Transverse colon (tissue), 4 donors: ENCODE data around the gene PLA2G2E. TPM values are rescaled to one million over a fixed set of nuclear protein-coding genes. Genes with fewer than 3 reads are reported as not detected.

Experiments used
- DNase-seq: peaks from one replicate; pipeline ENCODE4 v3.0.0-alpha.2; 2019
- H3K27ac ChIP-seq, 4 donors: fragments of 200-600 bp; sonication (generic); 2 replicates each; pipeline ENCODE4 v1.5.1; 2016 to 2018; ENCODE audit warnings: inconsistent platforms in 4 of 4
- H3K27me3 ChIP-seq: fragments of 200-600 bp; sonication (generic); 2 replicates; pipeline ENCODE4 v1.5.1; 2017; ENCODE audit warnings: inconsistent platforms
- H3K36me3 ChIP-seq, 4 donors: fragments of 200-600 bp; sonication (generic); 2 replicates each; pipeline ENCODE4 v1.5.1; 2017 to 2019; ENCODE audit warnings: inconsistent platforms in 4 of 4
- H3K4me1 ChIP-seq, 4 donors: fragments of 200-600 bp; sonication (generic); 2 replicates each; pipeline ENCODE4 v1.5.1; 2017 to 2020; ENCODE audit warnings: inconsistent platforms in 4 of 4
- H3K4me3 ChIP-seq, 4 donors: fragments of 200-600 bp; sonication (generic); 1 replicate in 1 of 4; 2 replicates in 3 of 4; pipeline versions ENCODE4 v1.5.1 to v1.6.1; 2017 to 2019; ENCODE audit warnings: inconsistent platforms in 4 of 4
- H3K9me3 ChIP-seq, 2 donors: fragments of 200-600 bp; sonication (generic); 2 replicates each; pipeline ENCODE4 v1.5.1; 2017 to 2019; ENCODE audit warnings: inconsistent platforms in 2 of 2
- EP300 ChIP-seq: sonication (generic); formaldehyde crosslinking; IDR thresholded peaks from one replicate; pipeline ENCODE4 v1.6.1; 2017; ENCODE audit warnings: antibody characterized with exemption, low read depth
- POLR2A ChIP-seq: fragments of 450-650 bp; IDR thresholded peaks from one replicate; pipeline ENCODE4 v1.6.1; 2016; ENCODE audit warnings: antibody characterized with exemption, mild to moderate bottlenecking, moderate library complexity
- POLR2AphosphoS5 ChIP-seq, 3 donors: sonication (generic); formaldehyde crosslinking; IDR thresholded peaks; one replicate each; pipeline ENCODE4 v1.6.1; 2016; ENCODE audit warnings: antibody characterized with exemption in 3 of 3
- WGBS, 2 donors: methylation state at CpG; one replicate each; pipeline ENCODE4 v1.1.5; 2018; ENCODE audit warnings: low coverage in 1 of 2; 5-methylcytosine and 5-hydroxymethylcytosine counted together
- in situ Hi-C, 4 donors: fragments of 200-750 bp; cut with MboI; loops; one replicate each; pipeline versions ENCODE4 v1.15.0 to v1.15.1; 2017; ENCODE audit warnings: low sequenced_read_pairs in 3 of 4, low pct_ligation_motif_present in 1 of 4, low pct_unique_long_range_greater_than_20kb in 1 of 4
- intact Hi-C: fragments of 100-400 bp; cut with DNase I; formaldehyde crosslinking; loops from one replicate; pipeline ENCODE4 v1.15.1; 2023; ENCODE audit warnings: low total_unique reads
- total RNA-seq, 4 donors: library from RNA; depleted of rRNA; stranded (reverse); fragments of >200 nt; gene quantifications; one replicate each; pipeline ENCODE4 v1.1.0, GENCODE V29; 2016
- TF ChIP-seq, protein P1 (sequence below), 5 experiments: fragments of 200-600 bp in 3 of 5; fragments of 450-650 bp in 2 of 5; sonication (generic) in 3 of 5; IDR thresholded peaks; 1 replicate in 2 of 5; 2 replicates in 3 of 5; pipeline ENCODE4 v1.5.1; 2016 to 2017; ENCODE audit warnings: antibody characterized with exemption in 5 of 5, inconsistent platforms in 3 of 5, mild to moderate bottlenecking in 2 of 5, moderate library complexity in 1 of 5

Gene PLA2G2E
- total RNA-seq, 4 donors from 2014 or later = not detected

DNA sequence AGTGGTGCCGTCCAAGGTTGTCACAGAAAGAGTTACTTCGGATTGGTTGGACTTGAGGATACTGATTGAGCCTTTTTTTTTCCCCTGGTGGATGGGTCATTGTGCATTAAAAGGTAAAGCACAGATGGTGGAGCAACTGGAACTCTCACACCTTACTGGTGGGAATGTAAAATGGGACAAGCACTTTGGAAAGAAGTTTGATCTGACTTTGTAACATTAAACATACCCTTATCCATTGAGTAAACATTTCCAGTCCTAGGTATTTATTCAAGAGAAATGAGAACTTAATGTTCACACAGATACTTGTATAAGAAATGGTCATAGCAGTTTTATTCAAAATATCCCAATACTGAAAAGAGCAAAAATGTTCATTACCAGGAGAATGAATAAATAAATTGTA lies 41.1 kb upstream of the PLA2G2E start:
- TF ChIP-seq EP300 (no peak), POLR2AphosphoS5 (IDR thresholded peaks at IDR 0.05) (no peak), POLR2A (no peak)
- TF ChIP-seq, protein P1, sequence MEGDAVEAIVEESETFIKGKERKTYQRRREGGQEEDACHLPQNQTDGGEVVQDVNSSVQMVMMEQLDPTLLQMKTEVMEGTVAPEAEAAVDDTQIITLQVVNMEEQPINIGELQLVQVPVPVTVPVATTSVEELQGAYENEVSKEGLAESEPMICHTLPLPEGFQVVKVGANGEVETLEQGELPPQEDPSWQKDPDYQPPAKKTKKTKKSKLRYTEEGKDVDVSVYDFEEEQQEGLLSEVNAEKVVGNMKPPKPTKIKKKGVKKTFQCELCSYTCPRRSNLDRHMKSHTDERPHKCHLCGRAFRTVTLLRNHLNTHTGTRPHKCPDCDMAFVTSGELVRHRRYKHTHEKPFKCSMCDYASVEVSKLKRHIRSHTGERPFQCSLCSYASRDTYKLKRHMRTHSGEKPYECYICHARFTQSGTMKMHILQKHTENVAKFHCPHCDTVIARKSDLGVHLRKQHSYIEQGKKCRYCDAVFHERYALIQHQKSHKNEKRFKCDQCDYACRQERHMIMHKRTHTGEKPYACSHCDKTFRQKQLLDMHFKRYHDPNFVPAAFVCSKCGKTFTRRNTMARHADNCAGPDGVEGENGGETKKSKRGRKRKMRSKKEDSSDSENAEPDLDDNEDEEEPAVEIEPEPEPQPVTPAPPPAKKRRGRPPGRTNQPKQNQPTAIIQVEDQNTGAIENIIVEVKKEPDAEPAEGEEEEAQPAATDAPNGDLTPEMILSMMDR (IDR thresholded peaks at IDR 0.05) = no peak
- in situ Hi-C loops = no loop called here
- Histone ChIP-seq H3K36me3 (no peaks in the 10 kb centered on the region), H3K4me3 (no peak overlapping the region), H3K9me3 (no peaks in the 10 kb centered on the region), H3K27ac (no peak overlapping the region), H3K27me3 (peaks cover 17% of the 10 kb centered on the region), H3K4me1 (no peaks in the 10 kb centered on the region)
- no peak for DNase-seq
- intact Hi-C loops = no loop called here
- WGBS, 2 donors = 79 to 80% methylated on average over 2 of the region's 2 CpGs

DNA sequence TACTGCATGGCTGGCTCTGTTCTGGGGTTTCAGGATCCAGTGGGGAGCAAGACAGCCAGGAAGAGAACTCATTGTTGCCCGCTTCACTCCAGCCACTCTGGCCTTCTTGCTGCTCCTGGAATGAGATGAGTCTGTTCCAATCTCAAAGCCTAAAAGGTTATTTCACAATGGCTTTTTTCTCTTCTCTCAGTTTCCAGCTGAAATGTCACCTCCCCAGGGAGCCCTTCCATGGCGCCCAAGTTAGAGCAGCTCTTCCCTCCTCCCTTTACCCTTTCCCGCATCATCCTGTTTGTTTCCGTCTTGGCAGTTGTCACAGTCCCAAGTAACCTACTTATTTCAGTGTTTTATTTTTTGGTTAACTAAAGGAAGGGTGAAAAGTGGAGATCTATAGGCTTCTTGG lies 40.2 kb upstream of the PLA2G2E start:
- Histone ChIP-seq H3K4me3 (no peak overlapping the region), H3K27me3 (peaks cover 17% of the 10 kb centered on the region), H3K27ac (no peak overlapping the region), H3K36me3 (no peaks in the 10 kb centered on the region), H3K9me3 (no peaks in the 10 kb centered on the region), H3K4me1 (no peaks in the 10 kb centered on the region)
- no peak for DNase-seq
- 82 to 91% methylated on average over 4 of the region's 4 CpGs for WGBS, 2 donors
- in situ Hi-C loops = no loop called here
- TF ChIP-seq POLR2AphosphoS5 (IDR thresholded peaks at IDR 0.05) (no peak), POLR2A (no peak), EP300 (no peak)
- intact Hi-C loops = no loop called here

DNA sequence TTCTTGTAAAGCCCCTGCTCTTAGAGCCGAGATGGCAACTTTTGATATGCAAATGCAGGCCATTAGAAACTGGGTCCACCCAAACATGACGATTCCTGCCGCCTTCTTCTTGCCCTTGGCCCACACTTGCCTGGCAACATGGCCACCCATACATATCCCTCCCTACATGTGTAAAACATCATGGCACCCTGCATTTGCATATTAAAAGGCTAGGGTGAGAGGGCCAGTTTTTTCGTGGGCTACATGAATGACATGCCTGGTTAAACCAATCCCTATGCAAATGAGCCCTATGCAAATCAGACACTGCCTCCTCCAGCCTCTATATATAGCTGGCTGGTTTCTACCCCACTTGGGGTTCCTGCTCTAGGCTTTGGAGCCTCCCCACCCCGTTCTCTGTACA lies 37.2 kb upstream of the PLA2G2E start:
- intact Hi-C loops = no loop called here
- TF ChIP-seq EP300 (no peak), POLR2A (no peak), POLR2AphosphoS5 (IDR thresholded peaks at IDR 0.05) (no peak)
- TF ChIP-seq, protein P1 (IDR thresholded peaks at IDR 0.05) = no peak
- no peaks in the 10 kb centered on the region for H3K4me1 ChIP-seq
- peaks cover 17% of the 10 kb centered on the region for H3K27me3 ChIP-seq
- H3K27ac ChIP-seq = no peak overlapping the region
- in situ Hi-C loops = no loop called here
- no peak overlapping the region for H3K4me3 ChIP-seq
- no peaks in the 10 kb centered on the region for H3K9me3 ChIP-seq
- 46% methylated on average over 5 of the region's 5 CpGs; no CpG with 5 or more reads in 1 of the 2 donors for WGBS, 2 donors
- no peaks in the 10 kb centered on the region for H3K36me3 ChIP-seq
- DNase-seq = no peak

DNA sequence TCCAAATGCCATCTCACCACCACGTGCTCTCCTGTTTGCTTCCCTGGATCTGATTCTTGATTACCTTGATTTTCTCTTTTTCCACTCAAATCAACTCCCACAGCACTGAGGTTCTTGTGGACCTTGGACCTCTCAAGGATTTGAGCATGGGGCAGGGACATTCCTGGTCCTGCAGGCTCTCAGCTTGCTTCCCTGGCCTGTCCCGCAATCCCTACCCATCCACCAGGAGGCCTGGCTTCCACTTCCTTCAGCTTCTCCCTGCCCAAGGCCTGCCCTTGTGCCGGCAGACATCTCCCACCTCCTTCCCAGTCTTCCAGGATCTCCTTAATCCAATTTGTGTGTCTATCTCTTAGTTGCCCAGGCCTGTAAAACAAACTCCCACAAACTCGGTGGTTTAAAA lies 34.4 kb upstream of the PLA2G2E start:
- no peaks in the 10 kb centered on the region for H3K4me1 ChIP-seq
- H3K27me3 ChIP-seq = peaks cover 17% of the 10 kb centered on the region
- no peak overlapping the region for H3K27ac ChIP-seq
- in situ Hi-C loops = no loop called here
- H3K4me3 ChIP-seq = no peak overlapping the region
- TF ChIP-seq EP300 (no peak), POLR2AphosphoS5 (IDR thresholded peaks at IDR 0.05) (no peak), POLR2A (no peak)
- TF ChIP-seq, protein P1 (IDR thresholded peaks at IDR 0.05) = no peak
- intact Hi-C loops = no loop called here
- no peaks in the 10 kb centered on the region for H3K36me3 ChIP-seq
- DNase-seq = no peak
- no peaks in the 10 kb centered on the region for H3K9me3 ChIP-seq
- 50 to 66% methylated on average over 1 to 4 of the region's 4 CpGs for WGBS, 2 donors

DNA sequence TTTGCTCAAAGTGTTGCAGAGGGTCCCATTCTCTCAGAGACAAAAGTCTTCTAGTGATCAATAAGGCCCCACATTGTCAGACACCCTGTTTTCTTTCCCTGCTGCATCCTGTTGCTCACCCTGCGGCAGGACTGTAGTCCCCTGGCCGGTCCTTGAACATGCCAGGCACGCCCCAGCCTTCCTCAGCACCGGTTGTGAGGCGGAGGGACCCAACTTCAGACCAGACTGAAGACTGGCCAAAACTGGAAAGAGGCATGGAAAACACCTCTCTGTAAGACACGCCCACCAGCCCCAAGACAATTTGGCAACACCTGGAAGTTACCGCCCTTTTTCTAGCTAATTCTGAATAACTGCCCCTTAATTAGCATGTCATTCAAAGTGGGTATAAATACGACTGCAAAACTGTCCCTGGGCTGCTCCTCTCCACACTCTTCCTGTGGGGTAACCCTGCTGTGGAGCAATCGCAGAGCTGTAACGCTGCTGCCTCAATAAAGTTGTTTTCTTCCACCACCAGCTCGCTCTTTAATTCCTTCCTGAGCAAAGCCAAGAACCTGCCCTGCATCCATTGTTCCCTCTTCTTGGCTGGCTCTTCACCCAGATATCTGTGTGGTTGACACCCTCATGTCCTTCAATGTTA lies 32.2 kb upstream of the PLA2G2E start:
- H3K27me3 ChIP-seq = peaks cover 3% of the 10 kb centered on the region
- no peaks in the 10 kb centered on the region for H3K4me1 ChIP-seq
- no peak overlapping the region for H3K4me3 ChIP-seq
- WGBS, 2 donors = 51 to 61% methylated on average over 4 to 11 of the region's 11 CpGs
- in situ Hi-C loops = no loop called here
- H3K36me3 ChIP-seq = no peaks in the 10 kb centered on the region
- H3K27ac ChIP-seq = no peak overlapping the region
- no peak for DNase-seq
- intact Hi-C loops = no loop called here
- no peaks in the 10 kb centered on the region for H3K9me3 ChIP-seq
- no peak for TF ChIP-seq POLR2A
- TF ChIP-seq POLR2AphosphoS5 (IDR thresholded peaks at IDR 0.05) = no peak
- TF ChIP-seq, protein P1 (IDR thresholded peaks at IDR 0.05) = no peak
- TF ChIP-seq EP300 = no peak
